GM18867 (cell line): ENCODE results near the gene THBS2.
"Not testable (repeated sequence)": the region's sequence is repeated elsewhere in the genome, so short reads cannot be mapped to it uniquely, and the experiment has no call there.

Experiments
- ATAC-seq: cut with Tn5 transposase; IDR thresholded peaks from one replicate; pipeline ENCODE4 v1.9.1; 2021; ENCODE audit warnings: mild to moderate bottlenecking, moderate library complexity; ENCODE audit not compliant: unreplicated experiment

THBS2 gene

DNA sequence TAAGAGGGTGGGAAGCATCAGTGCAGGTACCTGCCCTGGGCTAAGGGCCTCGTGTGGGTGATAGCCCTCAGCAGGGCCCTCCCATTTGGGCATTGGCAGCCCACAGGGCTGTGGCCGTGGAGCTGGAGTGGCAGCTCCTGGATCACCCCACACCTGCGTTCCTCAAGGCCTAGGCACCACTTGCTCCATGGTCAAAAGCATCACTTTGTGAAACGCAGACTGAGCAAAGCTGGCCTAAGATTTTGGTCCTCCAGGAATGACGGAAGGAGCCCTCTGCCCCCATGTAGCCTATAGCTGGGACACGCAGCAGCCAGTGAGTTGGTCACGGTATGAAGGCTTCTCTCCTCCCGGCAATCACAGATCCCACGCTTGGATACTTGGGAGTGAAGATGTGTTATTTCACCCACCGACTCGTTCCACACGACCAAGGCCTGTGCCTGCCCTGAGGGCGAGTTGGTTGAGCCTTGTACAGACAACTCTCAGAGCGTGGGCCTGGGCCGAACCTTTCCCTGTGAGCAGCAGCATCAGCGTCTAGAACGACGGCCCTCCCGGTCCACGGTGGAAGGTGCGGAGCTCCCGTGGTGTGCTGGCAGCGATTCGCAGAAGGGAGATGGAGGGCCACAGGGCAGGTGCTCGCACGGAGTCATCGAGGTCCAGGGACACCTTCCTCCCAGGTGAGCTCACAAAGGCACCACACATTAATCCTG lies 39.7 kb downstream of the THBS2 start:
- no peak for ATAC-seq

DNA sequence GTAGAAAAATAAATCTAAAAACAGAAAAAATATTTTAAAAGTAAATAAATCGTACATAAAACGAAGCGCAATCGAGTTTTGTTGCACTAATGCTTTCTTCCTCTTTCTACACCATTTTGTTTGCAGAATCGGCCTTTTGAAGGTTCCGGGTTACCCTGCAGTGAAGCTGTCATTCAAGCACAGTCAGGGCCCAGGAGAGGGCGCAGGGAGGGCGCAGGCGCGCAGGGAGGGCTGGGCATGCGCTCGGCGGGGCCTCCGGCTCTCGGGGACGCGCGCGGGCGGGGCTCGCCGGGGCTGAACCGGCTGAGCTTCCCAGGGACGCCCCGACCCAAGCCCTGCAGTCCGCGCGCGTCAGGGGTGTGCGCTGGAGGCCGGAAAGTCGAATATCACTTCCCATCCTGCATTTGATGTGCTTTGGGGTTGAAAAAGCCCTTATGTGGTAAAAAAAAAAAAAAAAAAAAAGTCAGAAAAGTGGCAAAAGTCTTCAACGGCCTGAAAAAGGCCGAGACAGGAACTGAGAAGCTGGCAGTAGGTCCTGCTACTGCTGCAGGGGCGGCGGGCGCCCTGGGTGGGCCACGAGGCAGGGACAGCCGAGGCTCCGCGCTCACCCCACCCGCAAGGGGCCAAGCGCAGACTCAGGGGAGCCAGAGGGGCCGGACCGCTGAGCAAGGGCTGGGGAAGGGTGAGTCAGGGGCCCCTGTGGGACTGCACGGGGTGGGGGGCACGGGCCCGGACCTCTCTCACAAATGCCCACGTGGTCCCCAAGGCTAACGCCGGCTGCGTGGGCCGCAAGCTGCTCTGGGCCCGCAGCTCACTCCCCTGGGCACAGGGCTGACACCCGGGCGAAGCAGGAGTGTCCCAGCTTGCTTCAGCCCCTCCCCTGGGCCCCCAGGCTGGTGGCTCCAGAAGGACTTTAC lies 40.5 kb downstream of the THBS2 start:
- peak; percentile 99 for ATAC-seq

DNA sequence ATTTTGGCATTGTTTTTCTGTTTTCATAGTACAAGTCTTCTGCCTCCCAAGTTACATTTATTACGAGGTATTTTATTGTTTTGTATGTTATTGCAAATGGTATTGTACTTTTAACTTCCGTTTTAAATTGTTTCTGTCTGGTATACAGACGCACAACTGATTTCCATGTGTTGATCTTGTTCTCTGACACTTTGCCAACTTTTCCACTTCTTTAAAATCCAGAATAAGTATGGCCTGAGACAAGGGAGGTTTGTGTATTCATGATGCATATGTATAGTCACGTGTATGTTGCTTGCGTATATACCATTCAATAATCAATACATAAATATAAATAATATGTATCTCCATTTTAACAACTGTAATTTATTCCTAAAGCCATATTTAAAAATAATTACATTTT lies 41.2 kb downstream of the THBS2 start:
- no peak for ATAC-seq

DNA sequence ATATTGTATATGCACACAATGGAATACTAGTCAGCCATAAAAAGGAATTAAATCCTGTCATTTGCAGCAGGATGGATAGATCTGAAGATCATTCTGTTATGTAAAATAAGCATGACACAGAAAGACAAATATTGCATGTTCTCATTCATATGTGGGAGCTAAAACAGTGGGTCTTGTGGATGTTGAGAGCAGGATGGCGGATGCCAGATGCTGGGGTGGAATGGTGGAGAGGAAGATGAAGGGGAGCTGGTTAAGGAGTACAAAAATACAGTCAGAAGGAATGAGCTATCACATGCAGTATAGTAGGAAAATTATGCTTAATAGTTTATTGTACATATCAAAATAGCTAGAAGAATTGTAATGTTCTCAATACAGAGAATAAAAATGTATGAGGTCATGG lies 41.8 kb downstream of the THBS2 start:
- no peak for ATAC-seq

DNA sequence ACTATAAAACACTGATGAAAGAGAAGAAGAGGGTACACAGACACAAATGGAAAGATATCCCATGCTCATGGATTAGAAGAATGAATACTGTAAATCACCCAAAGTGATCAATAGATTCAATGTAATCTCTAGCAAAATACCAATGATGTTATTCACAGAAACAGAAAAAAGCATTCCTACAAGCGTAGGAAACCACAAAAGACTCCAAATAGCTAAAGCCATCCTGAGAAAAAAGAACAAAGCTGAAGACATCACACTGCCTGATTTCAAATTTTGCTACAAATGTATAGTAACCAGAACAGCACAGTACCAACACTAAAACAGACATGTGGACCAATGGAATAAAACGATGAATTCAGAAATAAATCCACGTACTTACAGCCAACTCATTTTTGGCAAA lies 43.0 kb downstream of the THBS2 start:
- no peak for ATAC-seq

DNA sequence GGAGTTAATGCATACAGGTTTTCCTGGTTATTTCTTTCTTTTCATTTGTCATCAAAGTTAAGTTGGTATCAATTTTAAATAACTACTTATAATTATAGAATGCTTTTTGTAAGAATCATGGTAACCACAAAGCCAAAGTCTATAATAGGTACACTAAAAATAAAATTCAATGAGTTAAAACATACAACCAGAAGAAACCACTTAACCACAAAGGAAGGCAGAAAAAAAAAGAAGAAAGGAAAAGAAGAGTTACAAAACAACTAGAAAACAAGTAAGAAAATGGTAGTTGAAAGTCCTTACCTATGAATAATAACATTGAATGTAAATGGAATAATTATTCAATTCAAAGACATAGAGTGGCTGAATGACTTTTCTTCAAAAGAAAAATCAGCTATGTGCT lies 45.6 kb downstream of the THBS2 start:
- no peak for ATAC-seq

DNA sequence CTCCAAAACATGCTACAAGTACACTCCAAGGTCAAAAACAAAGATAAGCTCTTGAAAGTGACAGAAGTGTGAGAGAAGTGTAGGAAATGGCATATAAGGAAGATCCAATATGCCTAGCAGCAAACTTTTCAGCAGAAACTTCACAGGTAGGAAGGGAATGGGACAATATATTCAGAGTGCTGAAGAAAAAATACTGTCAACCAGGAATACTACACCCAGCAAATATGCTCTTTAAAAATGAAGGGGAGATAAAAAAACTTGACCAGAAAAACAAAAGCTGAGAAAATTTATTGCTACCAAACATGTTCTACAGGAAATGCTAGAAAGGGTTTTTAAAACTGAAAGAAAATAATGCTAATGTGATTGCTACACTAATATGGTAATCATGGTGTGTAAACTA lies 46.2 kb downstream of the THBS2 start:
- no peak for ATAC-seq

DNA sequence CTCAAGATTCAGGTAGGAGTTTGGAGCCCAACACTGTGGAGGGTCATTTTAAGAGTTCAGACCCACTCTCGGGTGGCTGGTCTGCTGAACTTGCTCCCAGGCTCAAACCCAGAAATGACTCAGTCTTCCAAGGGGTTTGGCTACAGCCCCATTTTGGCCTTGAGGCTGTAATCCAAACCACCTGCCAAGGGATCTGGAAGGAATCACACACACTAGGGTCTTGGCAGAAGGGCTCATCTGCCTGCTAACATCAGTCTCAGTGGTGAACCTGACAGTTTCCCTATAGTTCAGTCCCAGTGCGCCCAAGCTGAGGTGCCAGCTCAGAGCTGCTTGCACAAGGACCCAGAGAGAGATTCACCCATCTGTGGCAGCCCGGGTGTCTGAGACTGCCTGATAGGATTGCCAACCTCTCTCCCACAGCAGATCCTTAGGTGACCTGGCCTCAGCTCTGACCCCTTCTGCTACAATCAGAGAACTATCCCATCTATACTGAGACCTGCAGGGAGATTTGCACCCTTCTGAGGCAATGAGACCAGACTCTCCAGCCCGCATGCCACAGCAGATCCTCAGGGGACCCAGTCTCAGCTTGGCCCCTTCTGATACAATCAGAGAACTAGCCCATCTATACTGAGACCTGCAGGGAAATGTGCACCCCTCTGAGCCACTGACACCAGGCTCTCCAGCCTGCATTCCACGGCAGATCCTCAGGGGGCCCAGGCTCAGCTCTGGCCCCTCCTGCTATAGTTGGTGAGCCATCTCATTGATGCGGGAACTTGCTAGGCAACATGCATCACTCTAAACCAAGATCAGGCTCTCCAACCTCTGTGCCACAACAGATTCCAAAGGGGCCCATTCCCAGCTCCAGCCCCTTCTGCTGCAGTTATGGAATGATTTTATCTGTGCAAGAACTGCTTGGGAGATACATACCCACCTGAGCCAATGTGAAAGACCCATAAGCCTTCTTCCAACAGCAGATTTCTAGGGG lies 48.2 kb downstream of the THBS2 start:
- no peak for ATAC-seq

DNA sequence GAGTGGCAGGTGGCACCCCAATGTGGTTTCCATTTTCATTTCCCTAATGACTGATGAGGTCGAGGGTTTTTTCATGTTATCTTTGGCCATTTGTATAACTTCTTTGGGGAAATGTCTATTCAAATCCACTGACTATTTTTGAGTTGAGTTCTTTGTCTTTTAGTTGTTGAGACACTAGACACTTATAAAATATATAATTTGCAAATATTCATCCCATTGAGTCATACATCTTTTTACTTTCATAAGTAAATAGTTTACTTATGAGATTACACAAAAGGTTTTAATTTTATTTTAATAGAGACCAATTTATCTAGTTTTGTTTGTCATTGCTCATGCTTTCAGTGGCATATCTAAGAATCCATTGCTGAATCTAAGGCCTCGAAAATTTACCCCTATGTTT lies 49.5 kb downstream of the THBS2 start:
- no peak for ATAC-seq

DNA sequence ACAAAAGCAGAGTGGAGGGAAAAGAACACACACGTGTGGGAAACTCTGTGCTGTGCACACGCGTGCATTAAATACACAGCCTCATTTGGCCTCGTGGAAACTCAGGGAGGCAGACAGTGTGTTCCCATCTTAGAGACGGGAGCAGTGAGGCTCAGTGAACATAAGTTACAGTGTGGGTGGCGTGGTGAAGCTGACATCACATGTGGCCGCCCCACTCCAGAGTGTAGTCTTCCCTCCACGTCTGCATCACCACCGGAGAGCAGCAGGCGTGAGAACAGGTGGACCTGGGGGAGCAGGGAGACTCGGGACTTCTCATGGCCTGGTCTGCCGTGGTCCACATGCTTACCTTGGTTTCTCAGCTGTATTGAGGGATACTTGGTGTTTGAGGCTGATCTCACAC lies 51.7 kb downstream of the THBS2 start:
- ATAC-seq, result no peak

DNA sequence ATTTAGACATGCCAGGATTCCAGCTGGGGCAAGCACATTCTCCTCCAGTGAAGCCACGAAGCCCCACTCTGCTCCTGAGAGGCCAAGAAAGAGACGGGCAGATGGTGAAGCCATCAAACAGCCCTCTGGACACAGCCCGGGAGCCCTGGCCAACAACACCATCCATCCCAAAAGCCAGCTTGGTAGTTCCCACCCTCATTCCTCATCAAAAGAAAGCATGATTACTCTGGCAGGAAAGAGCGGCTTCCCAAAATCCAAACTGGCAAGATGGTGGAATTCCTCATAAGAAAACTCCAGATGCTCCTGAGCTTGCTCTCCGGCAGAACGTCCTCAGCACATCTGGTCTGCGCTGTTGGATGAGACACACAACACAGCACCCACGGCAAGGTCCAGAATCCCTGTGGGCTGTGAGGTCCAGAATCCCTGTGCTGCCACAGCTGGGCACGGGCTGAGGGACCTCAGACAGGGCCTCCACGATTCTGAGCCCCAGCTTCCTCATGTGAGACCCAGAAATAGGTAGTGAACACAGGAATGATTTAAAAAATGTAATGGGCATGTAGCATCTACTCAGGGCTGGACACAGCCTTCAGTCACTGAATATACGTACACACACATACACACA lies 52.6 kb downstream of the THBS2 start:
- ATAC-seq, result no peak

DNA sequence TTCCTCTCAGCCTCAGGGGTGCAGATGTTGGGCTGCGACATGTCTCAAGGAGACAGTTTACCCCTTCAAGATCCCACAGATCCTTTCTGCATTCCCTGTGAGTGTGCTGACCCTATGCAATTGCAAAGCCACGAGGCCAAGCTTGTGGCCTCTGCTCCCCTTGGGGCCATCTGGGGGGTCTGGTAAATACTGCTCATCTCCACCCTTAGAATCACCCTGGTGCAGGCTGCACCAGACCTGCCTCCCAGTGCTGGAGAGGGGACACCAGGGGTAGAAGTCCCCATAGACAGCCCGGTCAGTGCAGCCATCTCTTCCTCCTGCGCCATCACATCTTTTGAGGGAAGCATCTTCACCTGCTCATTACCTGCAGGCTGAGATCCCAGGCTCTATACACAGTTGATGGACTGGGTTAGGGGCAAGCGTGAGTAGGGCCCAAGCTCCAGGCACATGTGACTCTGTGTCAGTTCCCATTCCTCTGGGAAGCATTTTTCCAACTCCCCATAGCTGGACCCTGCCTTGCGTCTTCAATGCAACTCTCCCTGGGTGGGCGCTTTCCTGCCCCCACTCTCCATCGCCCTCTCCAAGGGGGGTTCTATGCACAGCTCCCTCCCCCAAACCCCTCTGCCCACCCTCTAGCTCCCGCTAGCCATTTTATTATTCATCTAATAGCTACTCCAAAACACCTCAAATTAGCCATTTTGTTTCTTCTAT lies 53.9 kb downstream of the THBS2 start:
- no peak for ATAC-seq

DNA sequence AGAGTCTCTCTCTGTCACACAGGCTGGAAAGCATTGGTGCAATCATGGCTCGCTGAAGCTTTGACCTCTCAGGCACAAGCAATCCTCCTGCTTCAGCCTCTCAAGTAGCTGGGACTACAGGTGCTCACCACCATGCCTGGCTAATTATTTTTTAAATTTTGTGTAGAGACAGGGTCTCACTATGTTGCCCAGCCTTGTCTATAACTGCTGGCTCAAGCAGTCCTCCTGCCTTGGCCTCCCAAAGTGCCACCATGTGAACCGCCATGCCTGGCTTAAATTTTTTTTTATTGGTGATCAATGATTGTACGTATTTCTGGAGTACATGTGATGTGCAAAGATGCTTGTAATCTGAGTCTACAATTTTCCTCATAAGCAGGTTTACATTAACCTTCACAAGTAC lies 54.8 kb downstream of the THBS2 start:
- no peak for ATAC-seq

DNA sequence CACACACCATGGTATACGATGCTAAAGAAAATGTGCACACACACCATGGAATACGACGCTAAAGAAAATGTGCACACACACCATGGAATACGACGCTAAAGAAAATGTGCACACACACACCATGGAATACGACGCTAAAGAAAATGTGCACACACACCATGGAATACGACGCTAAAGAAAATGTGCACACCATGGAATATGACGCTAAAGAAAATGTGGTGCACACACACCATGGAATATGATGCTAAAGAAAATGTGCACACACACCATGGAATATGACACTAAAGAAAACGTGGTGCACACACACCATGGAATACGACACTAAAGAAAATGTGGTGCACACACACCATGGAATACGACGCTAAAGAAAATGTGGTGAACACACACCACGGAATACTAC lies 55.7 kb downstream of the THBS2 start:
- ATAC-seq, result not testable (repeated sequence)

DNA sequence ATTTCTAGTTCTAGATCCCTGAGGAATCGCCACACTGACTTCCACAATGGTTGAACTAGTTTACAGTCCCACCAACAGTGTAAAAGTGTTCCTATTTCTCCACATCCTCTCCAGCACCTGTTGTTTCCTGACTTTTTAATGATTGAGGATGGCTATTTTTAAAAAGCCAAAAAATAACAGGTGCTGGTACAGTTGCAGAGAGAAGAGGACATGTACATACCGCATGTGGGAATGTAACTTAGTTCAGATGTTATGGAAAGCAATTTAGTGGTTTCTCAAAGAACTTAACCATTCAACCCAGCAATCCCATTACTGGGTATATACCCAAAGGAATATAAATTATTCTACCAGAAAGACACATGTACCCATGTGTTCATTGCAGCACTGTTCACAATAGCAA lies 57.4 kb downstream of the THBS2 start:
- ATAC-seq, result not testable (repeated sequence)

DNA sequence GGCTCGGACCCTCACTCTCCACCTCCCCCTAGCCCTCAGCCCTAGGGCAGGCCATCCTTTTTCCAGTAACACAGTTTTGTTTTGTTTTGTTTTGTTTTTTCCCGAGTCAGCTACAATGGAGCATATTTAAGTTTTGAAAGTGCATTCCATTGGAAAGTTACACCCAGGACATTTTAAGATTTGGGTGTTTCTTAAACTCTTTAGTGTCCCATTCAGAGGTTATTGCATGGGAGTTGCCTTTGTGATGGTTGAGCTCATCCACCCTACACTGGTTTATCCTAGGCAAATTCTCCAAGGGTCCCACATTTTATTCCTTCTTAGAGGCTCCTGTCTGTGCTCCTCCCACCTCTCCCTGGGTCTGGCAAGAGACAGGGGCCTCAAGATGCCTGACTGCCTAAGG lies 58.9 kb downstream of the THBS2 start:
- no peak for ATAC-seq

DNA sequence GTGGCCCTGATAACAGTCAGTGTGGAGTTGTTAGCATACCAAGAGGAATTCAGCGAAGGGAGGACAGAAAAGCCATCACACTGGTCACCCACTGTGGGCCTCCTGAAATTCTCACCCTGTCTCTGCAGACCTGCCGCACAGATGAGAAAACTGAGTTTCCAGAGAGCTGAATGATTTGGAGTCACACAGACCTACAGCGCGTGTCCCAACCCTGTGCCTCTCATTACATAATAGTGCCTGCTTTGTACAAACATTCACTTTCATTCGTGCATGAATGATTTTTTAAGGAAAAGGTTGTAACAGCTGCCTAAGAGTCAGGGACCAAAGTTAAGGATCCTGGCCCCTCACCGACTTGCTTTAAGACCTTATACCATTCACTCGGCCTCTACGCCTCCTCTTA lies 62.7 kb downstream of the THBS2 start:
- ATAC-seq, result no peak

DNA sequence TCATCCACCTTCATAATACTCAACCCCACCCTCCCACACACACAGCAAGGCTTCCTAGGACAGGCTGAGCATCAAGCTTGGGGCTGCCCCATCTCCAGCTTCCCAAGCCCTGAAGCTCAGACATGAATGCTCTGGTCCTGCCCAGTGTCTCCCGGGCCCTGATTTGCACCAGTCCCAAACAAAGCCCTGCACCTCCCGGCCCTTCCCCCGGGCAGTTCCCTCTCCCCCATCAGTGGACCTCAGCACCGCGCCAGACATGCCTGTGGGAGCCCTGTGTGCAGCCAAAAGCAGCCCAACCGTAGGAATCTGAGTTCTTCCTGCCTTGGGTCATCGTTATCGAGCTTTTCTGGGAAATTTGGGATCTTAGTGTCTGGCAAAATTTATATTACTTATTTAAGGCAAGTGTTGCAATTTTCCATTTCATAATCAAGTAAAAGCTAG lies 63.5 kb downstream of the THBS2 start:
- no peak for ATAC-seq

DNA sequence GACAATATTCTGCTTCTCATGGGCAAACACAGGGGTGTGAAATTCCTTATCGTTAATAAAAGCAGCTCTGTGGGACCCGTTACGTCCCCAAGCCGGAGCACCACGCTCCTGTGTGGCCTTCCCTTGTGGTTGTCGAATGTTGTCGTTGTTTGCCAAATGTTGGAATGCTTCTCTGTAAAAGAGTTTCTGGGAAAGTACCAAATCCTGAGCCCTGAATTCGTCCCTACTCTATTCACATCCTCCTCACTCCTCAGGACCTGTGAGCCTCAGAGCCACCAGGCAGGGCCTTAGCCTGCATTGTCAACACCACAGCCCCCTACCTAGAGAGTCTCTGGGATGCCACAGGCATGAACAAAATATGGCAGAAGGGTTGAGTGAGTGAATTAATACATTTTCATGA lies 64.0 kb downstream of the THBS2 start:
- ATAC-seq, result no peak

DNA sequence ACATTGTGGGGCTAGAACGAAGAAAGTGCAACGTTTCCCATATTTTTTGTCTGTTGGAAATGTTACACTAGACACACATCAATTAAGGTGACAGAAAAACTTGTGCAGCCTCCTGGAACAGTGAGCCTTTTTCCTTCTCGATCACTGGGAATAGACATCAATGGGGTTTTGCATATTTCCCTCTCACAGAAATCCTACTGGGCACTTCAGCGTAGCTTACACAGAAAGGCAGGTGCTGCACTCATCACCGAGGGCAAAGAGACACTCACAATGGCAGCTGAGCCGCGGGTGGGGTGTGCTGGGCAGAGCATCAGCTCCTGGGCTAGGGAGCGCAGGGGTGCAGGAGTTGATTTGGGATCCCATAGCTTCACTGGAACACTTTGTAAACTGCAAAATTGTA lies 64.5 kb downstream of the THBS2 start:
- no peak for ATAC-seq
